Superior temporal gyrus (tissue), 1 donor: ENCODE results near the gene HSD11B2.

ENCODE experiments used
- DNase-seq: peaks from one replicate; pipeline ENCODE4 v3.0.0-alpha.2; 2016; ENCODE audit errors: extremely low spot score

HSD11B2 gene

DNA sequence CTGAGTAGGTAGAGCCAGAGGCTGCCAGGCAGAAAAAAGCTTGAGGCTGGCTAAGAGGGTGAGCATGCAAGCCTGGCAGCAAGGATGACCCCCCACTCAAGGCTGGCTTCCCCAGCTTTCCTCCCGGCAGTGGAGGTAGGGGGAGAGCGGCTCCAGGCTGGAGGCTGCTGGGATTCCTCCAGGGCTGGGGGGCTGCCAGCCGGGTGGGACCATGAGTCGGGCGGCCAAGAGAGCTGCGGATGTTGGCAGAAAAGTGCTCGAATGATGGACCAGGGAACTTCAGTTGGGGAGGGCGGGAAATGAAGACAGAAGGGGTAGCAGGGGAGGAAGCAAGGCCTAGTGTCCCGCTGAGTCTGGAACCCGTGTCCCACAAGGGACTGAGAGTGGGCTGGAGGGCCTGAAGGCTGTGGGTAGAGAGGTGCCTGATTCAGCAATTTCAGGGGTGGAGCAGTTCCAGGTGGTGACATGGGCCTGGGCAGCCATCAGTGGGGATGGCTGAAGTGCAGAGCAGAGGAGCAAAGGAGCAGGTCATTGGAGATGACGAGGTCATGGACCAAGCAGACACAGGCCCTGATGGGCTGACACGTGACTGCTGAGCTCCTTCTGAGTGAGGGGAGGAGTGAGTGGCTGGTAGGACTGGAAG is 20.3 kb downstream of the HSD11B2 start:
- DNase-seq: no peak

DNA sequence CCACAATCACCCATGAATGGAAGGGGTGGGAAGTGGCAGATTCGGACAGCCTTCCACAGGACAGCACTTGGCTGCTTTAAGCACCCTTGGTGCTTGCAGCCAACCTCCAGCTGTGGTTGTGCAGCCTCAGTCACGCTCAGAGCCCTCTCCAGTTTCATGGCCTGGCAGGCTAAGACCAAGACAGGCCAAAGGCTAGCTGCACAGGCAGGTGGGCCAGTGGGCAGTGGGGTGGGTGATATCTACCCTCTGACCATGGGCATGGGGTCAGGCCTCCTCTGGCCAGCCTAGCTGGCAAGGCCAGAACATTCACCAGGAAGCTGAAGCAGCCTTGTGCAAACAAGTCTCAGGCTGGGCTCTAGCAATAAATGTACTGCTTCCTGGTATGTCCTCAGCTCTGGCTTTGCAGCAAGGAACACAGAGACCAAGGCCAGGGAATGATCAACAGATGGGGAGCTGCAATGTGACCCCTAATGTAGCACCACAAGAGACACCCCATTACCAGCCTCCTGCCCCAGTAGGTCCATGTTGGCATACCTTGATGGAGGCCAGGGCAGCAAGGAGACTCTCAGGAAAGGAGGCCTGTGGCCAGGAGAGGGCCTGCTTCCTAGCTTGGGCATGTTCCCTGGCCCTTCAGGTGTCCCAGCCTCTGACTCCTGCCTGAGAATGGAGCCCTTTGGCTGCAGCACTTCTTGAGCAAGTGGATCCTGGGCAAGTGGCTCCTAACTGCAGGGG is 20.9 kb downstream of the HSD11B2 start:
- no peak for DNase-seq

DNA sequence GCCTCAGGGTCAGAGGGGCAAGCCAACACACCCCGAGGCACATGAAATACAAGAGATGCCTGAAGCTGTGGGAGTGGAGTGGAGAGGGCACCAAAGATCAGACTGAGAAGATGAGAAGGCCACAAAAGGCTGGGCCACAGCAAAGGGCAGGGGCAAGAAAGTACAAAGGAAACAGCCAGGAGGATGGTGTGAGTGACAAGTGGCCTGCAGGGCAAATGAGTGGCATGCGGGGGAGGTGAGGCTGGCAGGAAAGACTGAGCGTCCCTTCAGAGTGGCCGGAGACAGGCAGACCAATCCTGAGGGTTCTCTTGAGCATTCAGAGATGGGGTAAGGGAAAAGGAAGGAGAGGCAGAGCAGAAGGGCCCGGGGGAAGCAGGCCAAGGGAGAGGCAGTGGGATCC is 23.2 kb downstream of the HSD11B2 start:
- no peak for DNase-seq

GRCh38 chr16:67454852-67455251 is 23.9 kb downstream of the HSD11B2 start:
- no peak for DNase-seq

DNA sequence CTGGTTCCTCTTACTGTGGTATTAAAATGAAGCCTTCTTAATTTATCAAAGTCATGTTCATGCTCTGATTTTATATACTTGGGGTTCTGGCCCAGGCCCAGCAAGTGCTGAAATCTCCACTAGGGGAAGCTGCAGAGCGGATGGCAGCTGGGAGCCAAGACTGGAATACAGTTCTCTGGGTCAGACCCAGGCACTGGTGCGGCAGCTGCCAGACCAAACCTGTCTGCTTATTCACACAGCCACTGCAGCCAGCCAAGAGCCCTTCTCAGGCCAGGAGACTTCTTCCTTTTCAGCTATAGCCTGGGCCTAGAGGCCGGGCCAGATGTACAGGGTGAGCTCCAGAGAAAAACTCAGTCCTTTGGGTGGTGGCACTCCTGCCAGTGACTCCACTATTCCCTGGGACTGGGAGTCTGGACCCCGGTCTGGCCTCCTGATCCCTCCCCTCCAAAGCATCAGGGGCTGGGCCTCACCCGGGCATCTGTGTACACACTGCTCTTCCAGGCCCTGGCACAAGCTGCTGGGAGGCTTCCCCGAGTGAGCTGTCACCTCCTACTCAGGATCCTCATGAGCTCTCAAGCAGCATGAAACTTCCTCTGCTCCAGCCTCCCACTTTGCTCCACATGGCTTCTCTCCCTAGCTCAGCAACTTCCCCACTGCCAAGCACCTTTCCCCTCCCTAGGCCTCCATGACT is 25.6 kb downstream of the HSD11B2 start:
- peak; percentile 37 for DNase-seq

DNA sequence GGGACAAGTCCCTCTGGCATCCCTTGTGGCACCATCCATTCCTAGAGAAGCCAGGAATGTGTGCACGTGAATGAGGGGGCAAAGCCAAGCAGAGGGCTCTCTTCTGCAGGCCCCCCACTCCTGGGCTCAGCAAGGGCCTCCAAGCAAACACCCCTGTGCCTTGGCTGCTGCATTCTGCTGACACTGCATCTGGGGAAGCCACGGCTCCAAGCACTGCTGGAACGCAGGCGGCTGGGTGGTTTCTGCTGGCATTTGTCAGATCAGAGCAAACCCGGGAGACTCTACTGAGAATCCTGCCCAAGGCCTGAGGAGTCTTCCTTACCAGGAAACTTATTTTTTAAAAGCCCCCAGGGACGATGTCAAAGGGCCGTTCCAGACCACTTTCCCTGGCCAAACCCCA is 26.7 kb downstream of the HSD11B2 start:
- no peak for DNase-seq

GRCh38 chr16:67458121-67458641 is 27.3 kb downstream of the HSD11B2 start:
- DNase-seq: no peak

- no peak for DNase-seq
These were observed 28.3 kb downstream of the HSD11B2 start for GRCh38 chr16:67459066-67459860.

- no peak for DNase-seq
These were observed 28.9 kb downstream of the HSD11B2 start for GRCh38 chr16:67459861-67460150.

DNA sequence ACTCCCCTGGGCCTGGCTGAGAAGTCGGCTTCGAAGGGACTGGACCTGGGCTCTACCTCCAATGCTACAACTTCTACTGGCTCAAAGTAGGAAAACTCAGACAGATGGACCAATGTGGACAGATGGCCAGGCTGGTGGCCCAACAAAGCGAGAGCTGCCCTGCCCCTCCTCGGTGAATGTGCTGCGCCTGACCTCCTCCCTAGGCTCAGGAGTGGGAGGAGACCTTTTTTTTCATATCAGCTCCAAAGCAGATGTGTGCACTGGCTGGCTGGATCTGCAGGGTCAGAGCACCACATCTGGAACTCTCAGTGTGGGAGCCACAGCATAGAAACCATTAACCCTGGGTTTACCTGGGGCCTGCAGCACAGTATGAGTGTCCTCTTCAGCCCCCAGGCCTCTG is 29.2 kb downstream of the HSD11B2 start:
- no peak for DNase-seq

- DNase-seq: no peak
These were observed 30.0 kb downstream of the HSD11B2 start for GRCh38 chr16:67460961-67461360.

- DNase-seq: no peak
These were observed 30.8 kb downstream of the HSD11B2 start for GRCh38 chr16:67461600-67462278.

- DNase-seq: no peak
These were observed 31.3 kb downstream of the HSD11B2 start for GRCh38 chr16:67462279-67462655.

DNA sequence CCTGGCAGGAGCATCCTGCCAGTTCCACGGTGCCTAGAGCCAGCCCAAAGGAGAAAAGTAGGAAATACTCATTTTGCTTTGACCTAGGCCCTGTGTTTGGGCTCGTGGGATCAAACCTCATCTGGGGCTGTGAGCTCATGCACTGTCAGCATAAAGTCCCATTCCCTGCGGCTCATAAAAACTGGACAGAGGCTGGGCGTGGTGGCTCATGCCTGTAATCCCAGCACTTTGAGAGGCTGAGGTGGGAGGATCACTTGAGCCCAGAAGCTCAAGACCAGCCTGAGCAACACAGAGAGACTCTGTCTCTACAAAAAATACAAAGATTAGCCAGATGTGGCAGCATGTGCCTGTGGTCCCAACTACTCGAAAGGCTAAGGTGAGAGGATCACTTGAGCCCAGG is 32.1 kb downstream of the HSD11B2 start:
- DNase-seq: no peak

DNA sequence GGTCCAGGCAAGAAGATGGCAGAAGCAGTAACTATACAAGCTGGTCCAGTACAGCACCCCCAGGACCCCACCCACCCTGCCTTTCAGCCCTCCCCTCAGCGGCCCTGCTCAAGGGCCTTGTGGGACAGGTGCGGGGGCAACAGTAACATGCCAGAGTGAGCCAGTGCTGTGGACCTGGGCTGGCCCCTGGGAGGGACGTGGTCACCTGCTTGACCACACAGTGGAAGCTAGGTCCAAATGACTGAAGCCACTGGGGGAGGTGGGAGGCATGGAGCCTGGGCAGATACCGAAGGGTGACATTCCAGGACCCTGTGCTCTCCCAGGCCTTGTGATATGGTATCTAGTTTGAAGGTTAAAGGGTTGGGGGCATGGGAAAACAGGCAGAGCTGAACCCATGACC is 32.8 kb downstream of the HSD11B2 start:
- DNase-seq: no peak

- no peak for DNase-seq
These were observed 33.6 kb downstream of the HSD11B2 start for GRCh38 chr16:67464565-67464964.

DNA sequence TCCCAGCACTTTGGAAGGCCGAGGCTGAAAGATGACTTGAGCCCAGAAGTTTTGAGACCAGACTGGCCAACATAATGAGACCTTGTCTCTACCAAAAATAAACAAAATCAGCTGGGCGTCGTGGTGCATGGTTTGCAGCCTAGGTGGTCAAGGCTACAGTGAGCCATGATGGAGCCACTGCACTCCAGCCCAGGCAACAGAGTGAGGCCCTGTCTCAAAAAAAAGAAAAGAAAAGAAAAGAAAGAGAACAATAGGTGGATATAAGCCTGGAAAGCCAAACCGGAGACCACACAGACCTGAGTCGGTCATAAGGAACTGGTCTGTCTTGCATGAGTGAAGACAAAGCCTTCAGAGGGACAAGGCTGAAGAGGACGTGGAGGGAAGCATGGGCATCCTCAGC is 35.7 kb downstream of the HSD11B2 start:
- no peak for DNase-seq

DNA sequence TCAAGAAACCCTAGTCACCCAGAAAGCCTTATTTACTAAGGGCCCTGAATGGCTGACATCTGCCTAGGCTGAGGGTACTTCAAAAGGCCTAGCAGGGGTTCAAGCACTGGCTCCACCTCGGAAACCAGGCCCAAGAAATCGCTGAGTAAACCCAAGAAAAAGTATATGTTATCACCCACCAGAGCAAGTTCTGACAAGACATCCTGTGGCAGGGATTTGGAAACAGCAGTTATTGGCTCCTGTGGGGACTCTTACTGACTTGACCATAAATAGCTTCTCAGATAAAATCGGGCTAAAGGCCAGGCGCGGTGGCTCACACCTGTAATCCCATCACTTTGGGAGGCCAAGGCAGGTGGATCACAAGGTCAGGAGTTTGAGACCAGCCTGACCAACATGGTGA is 37.8 kb downstream of the HSD11B2 start:
- DNase-seq: no peak

- peak; percentile 94 for DNase-seq
These were observed 39.4 kb downstream of the HSD11B2 start for GRCh38 chr16:67470359-67470758.

GRCh38 chr16:67471758-67472384 is 41.0 kb downstream of the HSD11B2 start:
- DNase-seq: no peak
